ENCODE data around the gene FOXA3. TPM values are rescaled to one million over a fixed set of nuclear protein-coding genes. Genes with fewer than 3 reads are reported as not detected.

FOXA3 gene
- not detected in 2 replicates for total RNA-seq

GRCh38 chr19:45863840-45864628 is at the start of gene FOXA3:
FOXA3 (plus strand) TSS chr19:45864326; CDS start chr19:45864457, 131 bp downstream.

GRCh38 chr19:45814851-45815480 is 49.2 kb upstream of the FOXA3 start, which contains the start of gene RSPH6A:
RSPH6A (minus strand) TSS chr19:45815308; CDS start chr19:45815176, 132 bp downstream.

GRCh38 chr19:45862564-45863334 is 1.4 kb upstream of the FOXA3 start, which contains the start of gene SYMPK:
SYMPK (minus strand) TSS chr19:45863147; CDS start chr19:45854495, 8,652 bp downstream.

GRCh38 chr19:45885556-45886426 is 21.7 kb downstream of the FOXA3 start, which contains the start of gene IRF2BP1:
IRF2BP1 (minus strand) TSS chr19:45886141; CDS start chr19:45885774, 367 bp downstream.

GRCh38 chr19:45901912-45902650 is 38.0 kb downstream of the FOXA3 start, which contains the start of gene MYPOP:
MYPOP (minus strand) TSS chr19:45902613; CDS start chr19:45901773, 840 bp downstream.

GRCh38 chr19:45913874-45914830 is 50.0 kb downstream of the FOXA3 start, which contains the start of gene NANOS2:
NANOS2 (minus strand) TSS chr19:45914778; CDS start chr19:45914693, 85 bp downstream.

Other genes with a start within 250 kb of the FOXA3 start
- 25.2 and 27.0 TPM in 2 replicates for gene EML2, start 224.9 kb upstream of the FOXA3 start, total RNA-seq
- 0.49 TPM in 1 of 2 replicates, not detected in the other for gene GIPR, start 196.1 kb upstream of the FOXA3 start, total RNA-seq
- 116 and 182 TPM in 2 replicates for gene SNRPD2, start 172.4 kb upstream of the FOXA3 start, total RNA-seq
- 21.7 and 23.0 TPM in 2 replicates for gene QPCTL, start 171.7 kb upstream of the FOXA3 start, total RNA-seq
- 8.8 and 9.7 TPM in 2 replicates for gene FBXO46, start 133.4 kb upstream of the FOXA3 start, total RNA-seq
- not detected in 2 replicates for gene MEIOSIN, start 130.9 kb upstream of the FOXA3 start, total RNA-seq
- 15.3 and 17.2 TPM in 2 replicates for gene SIX5, start 95.1 kb upstream of the FOXA3 start, total RNA-seq
- gene DMPK, start 81.8 kb upstream of the FOXA3 start, total RNA-seq, result 115 and 129 TPM in 2 replicates
- 67.4 and 90.9 TPM in 2 replicates for gene DMWD, start 71.5 kb upstream of the FOXA3 start, total RNA-seq
- 0.16 and 0.24 TPM in 2 replicates for gene RSPH6A, start 49.0 kb upstream of the FOXA3 start, total RNA-seq
- 42.0 and 44.0 TPM in 2 replicates for gene SYMPK, start 1.2 kb upstream of the FOXA3 start, total RNA-seq
- 41.0 and 44.3 TPM in 2 replicates for gene IRF2BP1, start 21.8 kb downstream of the FOXA3 start, total RNA-seq
- 1.6 and 2.4 TPM in 2 replicates for gene MYPOP, start 38.3 kb downstream of the FOXA3 start, total RNA-seq
- not detected in 2 replicates for gene NANOS2, start 50.5 kb downstream of the FOXA3 start, total RNA-seq
- not detected in 2 replicates for gene NOVA2, start 109.5 kb downstream of the FOXA3 start, total RNA-seq
- 4.2 and 10.1 TPM in 2 replicates for gene CCDC61, start 131.1 kb downstream of the FOXA3 start, total RNA-seq
- not detected in 2 replicates for gene PGLYRP1, start 158.7 kb downstream of the FOXA3 start, total RNA-seq
- gene IGFL4, start 176.7 kb downstream of the FOXA3 start, total RNA-seq, result under 0.01 TPM in 1 of 2 replicates, not detected in the other